ENCODE results near the gene SLC27A5.
"Not testable (repeated sequence)": the region's sequence is repeated elsewhere in the genome, so short reads cannot be mapped to it uniquely, and the experiment has no call there.

The SLC27A5 gene

GRCh38 chr19:58549664-58550361 is 38.0 kb upstream of the SLC27A5 start:
- DNase-seq, result no peak

DNA sequence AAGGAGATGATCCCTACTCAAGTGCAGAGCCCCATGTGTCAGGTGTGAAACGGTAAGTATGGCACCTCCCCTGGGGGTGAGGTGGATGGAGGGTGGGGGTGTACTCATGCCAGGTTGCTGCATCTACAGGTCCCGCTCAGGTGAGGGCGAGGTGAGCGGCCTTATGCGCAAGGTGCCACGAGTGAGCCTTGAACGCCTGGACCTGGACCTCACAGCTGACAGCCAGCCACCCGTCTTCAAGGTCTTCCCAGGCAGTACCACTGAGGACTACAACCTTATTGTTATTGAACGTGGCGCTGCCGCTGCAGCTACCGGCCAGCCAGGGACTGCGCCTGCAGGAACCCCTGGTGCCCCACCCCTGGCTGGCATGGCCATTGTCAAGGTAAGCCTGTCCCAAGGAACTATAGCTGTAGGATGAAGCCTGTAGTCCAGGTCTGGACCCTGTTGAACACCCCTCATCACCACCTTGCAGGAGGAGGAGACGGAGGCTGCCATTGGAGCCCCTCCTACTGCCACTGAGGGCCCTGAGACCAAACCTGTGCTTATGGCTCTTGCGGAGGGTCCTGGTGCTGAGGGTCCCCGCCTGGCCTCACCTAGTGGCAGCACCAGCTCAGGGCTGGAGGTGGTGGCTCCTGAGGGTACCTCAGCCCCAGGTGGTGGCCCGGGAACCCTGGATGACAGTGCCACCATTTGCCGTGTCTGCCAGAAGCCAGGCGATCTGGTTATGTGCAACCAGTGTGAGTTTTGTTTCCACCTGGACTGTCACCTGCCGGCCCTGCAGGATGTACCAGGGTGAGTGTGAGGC is 37.3 kb upstream of the SLC27A5 start:
- DNase-seq, result no peak

DNA sequence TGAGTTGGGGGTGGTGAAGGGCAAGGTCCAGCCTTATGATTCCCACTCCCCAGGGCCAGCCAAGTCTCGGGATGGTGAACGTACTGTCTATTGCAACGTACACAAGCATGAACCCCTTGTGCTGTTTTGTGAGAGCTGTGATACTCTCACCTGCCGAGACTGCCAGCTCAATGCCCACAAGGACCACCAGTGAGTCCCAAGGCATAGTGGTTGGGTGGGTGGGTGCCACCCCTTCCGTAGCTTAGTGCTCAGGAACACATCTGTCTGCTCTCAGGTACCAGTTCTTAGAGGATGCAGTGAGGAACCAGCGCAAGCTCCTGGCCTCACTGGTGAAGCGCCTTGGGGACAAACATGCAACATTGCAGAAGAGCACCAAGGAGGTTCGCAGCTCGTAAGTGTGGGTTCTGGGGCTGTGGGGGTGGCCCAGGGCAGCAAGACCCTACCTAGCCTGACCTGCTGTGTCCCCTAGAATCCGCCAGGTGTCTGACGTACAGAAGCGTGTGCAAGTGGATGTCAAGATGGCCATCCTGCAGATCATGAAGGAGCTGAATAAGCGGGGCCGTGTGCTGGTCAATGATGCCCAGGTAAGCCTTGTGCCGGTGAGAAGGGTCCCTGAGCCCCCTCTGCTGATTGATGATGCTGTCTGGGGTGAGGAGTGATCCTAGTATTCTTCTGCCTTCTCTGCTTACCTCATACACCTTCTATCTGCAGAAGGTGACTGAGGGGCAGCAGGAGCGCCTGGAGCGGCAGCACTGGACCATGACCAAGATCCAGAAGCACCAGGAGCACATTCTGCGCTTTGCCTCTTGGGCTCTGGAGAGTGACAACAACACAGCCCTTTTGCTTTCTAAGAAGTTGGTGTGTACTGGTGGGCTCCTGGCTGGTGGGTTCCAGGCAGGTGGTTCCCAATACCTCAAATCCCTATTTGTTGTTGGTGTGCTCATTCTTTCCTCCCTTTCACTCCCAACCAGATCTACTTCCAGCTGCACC is 35.8 kb upstream of the SLC27A5 start:
- DNase-seq, result no peak

GRCh38 chr19:58546019-58546530 is 34.3 kb upstream of the SLC27A5 start:
- no peak for DNase-seq

DNA sequence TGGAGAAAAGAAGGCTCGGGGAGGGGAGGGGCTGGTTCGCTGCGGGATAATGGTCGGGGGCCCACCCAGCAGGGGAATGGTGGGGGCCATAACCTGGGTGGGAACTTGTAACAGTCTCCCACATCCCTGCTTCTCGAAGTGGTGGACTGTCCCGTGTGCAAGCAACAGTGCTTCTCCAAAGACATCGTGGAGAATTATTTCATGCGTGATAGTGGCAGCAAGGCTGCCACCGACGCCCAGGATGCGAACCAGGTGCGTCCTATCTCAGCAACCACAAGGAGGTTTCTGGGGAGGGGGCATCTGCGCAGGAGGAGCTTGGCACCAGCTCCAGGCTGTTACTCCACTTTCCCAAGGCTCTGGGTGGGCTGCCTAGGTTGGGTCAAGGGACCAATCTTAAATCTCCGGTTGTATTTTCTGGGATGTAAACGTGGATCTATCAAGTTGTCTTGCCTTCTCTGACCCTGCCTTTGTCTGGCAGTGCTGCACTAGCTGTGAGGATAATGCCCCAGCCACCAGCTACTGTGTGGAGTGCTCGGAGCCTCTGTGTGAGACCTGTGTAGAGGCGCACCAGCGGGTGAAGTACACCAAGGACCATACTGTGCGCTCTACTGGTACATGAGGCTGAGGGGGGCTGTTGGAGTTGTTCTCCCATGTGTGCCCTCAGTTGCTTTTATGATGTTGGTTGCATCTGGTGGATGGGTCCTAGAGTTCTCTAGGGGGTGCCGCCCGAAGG is 33.7 kb upstream of the SLC27A5 start:
- DNase-seq, result no peak

GRCh38 chr19:58544591-58545285 is 32.9 kb upstream of the SLC27A5 start:
- DNase-seq, result no peak

GRCh38 chr19:58543826-58544590 is 32.2 kb upstream of the SLC27A5 start, which contains the start of gene TRIM28:
Gene TRIM28 (plus strand): TSS chr19:58544064. CDS start chr19:58544758, 694 bp downstream.
- DNase-seq, result no peak

DNA sequence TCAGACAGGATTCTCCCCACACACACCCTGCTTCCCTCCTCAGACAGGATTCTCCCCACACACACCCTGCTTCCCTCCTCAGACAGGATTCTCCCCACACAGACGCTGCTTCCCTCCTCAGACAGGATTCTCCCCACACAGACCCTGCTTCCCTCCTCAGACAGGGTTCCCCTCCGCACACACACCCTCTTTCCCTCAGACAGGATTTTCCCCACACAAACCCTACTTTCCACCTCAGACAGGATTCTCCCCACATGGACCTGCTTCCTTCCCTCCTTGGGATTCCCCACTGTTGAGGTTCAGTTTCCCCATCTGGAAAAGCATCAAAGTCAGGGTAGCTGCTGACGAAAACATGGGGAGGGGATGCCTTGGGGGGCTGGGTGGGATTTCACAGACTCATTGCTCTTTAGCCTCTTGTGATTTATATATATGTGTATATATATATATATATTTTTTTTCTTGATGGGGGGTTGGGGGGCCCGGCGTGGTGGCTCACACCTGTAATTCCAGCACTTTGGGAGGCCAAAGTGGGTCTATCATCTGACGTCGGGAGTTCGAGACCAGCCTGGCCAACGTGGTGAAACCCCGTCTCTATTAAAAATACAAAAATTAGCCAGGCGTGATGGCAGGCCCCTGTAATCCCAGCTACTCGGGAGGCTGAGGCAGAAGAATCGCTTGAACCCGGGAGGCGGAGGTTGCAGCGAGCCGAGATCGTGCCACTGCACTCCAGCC is 31.0 kb upstream of the SLC27A5 start:
- DNase-seq, result not testable (repeated sequence)

DNA sequence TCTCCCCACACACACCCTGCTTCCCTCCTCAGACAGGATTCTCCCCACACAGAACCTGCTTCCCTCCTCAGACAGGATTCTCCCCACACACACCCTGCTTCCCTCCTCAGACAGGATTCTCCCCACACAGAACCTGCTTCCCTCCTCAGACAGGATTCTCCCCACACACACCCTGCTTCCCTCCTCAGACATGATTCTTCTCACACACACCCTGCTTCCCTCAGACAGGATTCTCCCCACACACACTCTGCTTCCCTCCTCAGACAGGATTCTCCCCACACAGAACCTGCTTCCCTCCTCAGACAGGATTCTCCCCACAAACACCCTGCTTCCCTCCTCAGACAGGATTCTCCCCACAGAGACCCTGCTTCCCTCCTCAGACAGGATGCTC is 27.4 kb upstream of the SLC27A5 start:
- not testable (repeated sequence) for DNase-seq

GRCh38 chr19:58538257-58539168 is 26.7 kb upstream of the SLC27A5 start:
- no peak for DNase-seq

- no peak for DNase-seq
Measured at GRCh38 chr19:58536852-58537798, 25.3 kb upstream of the SLC27A5 start.

- DNase-seq, result no peak
Measured at GRCh38 chr19:58535857-58536256, 24.1 kb upstream of the SLC27A5 start.

DNA sequence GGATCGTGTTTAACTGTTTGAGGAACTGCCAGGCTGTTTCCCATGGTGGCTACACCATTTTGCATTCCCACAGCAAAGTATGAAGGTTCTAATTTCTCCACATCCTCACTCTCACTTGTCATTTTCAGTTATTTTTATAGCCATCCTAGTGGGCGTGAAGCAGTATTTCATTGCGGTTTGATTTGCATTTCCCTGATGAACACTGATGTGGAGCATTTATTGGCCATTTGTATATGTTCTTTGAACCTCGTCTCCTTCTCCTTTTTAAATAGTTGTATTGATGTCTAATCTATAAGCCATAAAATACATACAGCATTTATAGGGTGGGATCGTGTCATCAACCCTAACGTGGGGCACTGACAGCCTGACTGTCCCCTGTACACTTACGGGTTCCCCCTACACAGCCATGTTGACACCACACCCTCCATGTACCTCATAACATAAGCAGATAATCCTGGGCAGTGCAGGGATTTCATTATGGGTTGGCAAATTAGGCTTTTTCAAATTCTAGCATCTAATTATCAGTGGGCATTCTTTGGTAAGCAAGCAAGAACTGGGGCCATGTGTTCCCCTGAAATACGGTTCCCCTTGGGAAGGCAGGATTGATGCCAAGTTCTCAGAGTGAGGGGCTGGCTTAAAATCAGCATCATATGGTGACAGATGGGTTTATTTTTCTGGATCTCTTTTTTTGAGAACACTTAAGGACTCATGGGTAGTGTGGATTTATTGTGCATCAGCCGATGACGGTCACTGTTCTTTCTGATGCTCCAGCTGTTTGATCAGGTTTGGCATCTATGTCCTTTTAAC is 19.4 kb upstream of the SLC27A5 start:
- DNase-seq, result no peak

- no peak for DNase-seq
Measured at GRCh38 chr19:58529405-58529804, 17.6 kb upstream of the SLC27A5 start.

GRCh38 chr19:58522709-58523108 is 10.9 kb upstream of the SLC27A5 start:
- DNase-seq, result no peak

GRCh38 chr19:58521651-58522050 is 9.9 kb upstream of the SLC27A5 start:
- DNase-seq, result no peak

GRCh38 chr19:58520257-58520599 is 8.4 kb upstream of the SLC27A5 start:
- no peak for DNase-seq

All from NCI-H774 (cell line).